ENCODE results near the gene VRK2. TPM values are rescaled to one million over a fixed set of nuclear protein-coding genes. Genes with fewer than 3 reads are reported as not detected.
"Not testable (repeated sequence)": the region's sequence is repeated elsewhere in the genome, so short reads cannot be mapped to it uniquely, and the experiment has no call there.

The VRK2 gene
- total RNA-seq, 1 experiment from 2014 or later, result 27.6 TPM

DNA sequence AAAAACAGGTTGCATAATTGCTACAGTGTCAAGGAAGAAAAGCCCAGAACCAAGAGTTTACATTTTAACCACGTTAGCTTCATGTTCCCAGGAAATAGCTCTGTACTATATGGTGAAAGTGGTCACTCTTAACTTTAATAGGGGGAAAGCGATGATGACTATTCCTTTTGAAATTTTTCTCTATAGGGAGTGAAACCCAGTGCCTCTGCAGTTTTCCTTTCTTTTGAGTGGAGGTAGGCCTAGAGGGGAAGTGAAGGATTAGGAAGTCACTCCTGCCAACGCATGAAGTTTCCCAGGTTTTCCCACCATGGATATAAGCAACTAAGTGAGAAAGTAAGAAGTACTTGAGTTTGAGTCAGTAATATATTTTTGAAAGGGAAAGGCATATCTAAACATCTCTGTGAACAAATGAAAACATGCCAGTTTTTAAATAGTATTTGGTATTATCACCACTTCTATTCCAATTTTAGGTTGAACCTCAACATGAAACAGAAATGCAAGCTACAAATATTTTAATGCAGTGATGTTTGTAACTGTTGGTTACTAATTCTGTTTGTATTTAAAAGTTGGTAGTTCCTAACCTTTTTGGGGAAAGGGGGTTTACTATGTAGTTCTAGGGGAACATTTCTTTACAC lies 91.9 kb downstream of the VRK2 start:
- no peak overlapping the region for H3K9ac ChIP-seq (ENCODE audit: low read length)
- CTCF ChIA-PET, result no interaction called here
- BruUV-seq (replicated peaks), result no TSS peak
- no peak overlapping the region for H2AFZ ChIP-seq (ENCODE audit: low read length)
- TF ChIP-seq, protein P1, sequence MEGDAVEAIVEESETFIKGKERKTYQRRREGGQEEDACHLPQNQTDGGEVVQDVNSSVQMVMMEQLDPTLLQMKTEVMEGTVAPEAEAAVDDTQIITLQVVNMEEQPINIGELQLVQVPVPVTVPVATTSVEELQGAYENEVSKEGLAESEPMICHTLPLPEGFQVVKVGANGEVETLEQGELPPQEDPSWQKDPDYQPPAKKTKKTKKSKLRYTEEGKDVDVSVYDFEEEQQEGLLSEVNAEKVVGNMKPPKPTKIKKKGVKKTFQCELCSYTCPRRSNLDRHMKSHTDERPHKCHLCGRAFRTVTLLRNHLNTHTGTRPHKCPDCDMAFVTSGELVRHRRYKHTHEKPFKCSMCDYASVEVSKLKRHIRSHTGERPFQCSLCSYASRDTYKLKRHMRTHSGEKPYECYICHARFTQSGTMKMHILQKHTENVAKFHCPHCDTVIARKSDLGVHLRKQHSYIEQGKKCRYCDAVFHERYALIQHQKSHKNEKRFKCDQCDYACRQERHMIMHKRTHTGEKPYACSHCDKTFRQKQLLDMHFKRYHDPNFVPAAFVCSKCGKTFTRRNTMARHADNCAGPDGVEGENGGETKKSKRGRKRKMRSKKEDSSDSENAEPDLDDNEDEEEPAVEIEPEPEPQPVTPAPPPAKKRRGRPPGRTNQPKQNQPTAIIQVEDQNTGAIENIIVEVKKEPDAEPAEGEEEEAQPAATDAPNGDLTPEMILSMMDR (conservative IDR thresholded peaks at IDR 0.05; ENCODE audit: low read depth, low read length), result no peak
- no peak for TF ChIP-seq EZH2phosphoT487 (IDR thresholded peaks at IDR 0.05; ENCODE audit: borderline replicate concordance, low read length)
- TF ChIP-seq EZH2 (IDR thresholded peaks at IDR 0.05; ENCODE audit: low read length, unreplicated experiment), result no peak
- intact Hi-C loops (cut with micrococcal nuclease), result loop anchor here (10.0 kb wide), 1 partner anchor 196 kb away; no protein-coding TSS in a partner anchor
- H3K9me3 ChIP-seq (ENCODE audit: low read length), result no peaks in the 10 kb centered on the region
- H3K79me2 ChIP-seq (ENCODE audit: low read length), result no peaks in the 10 kb centered on the region
- H3F3A ChIP-seq (ENCODE audit: low read length, unreplicated experiment), result no peaks in the 10 kb centered on the region
- no peak overlapping the region for H3K4me3 ChIP-seq (ENCODE audit: low read length)
- no peaks in the 10 kb centered on the region for H3K36me3 ChIP-seq (ENCODE audit: low read depth, low read length)
- H3K27me3 ChIP-seq (ENCODE audit: low read length), result no peaks in the 10 kb centered on the region
- DNase-seq (no peak), ATAC-seq (no peak)
- no peaks in the 10 kb centered on the region for H3K9me2 ChIP-seq (replicated peaks; ENCODE audit: low read length)
- H3K27ac ChIP-seq (ENCODE audit: low read length), result no peak overlapping the region
- H3K4me2 ChIP-seq (ENCODE audit: low read length), result no peak overlapping the region
- peaks cover 8% of the 10 kb centered on the region; the same call in 1 of the 2 replicates for H3K4me1 ChIP-seq (ENCODE audit: insufficient read depth, low read length)
- H4K20me1 ChIP-seq (ENCODE audit: low read length), result no peaks in the 10 kb centered on the region
- POLR2A ChIA-PET (ENCODE audit: unreplicated experiment), result no interaction called here

DNA sequence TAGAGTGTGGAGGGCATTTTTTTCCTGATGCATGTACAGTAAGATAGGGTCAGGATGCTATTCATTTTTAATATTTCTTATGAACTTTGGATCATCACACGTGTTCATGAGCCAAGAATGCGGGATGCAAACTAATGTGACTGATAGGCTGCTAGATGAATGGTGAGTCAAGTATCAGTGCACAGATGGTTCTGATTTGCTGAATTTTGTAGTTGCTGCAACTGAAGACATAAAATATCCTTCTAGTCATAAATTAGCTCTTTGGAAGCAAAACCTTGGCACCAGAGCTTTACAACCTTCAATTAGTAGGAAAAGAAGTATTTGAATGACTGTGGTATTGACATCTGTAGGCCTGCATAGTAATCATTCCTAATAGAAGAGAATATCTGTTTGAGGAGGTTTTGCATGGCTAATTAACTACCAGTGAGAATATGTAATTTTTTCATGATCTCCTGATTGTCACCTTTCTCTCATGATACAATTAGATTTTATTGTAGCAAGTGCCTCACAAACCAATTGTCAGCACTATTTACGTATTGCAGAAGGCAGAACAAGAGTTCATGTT lies 94.0 kb downstream of the VRK2 start:
- Histone ChIP-seq H3K4me1 (ENCODE audit: insufficient read depth, low read length) (peaks cover 5% of the 10 kb centered on the region; the same call in 1 of the 2 replicates), H3K9me2 (replicated peaks; ENCODE audit: low read length) (no peaks in the 10 kb centered on the region), H3K79me2 (ENCODE audit: low read length) (no peaks in the 10 kb centered on the region), H3K9me3 (ENCODE audit: low read length) (no peaks in the 10 kb centered on the region), H3F3A (ENCODE audit: low read length, unreplicated experiment) (no peaks in the 10 kb centered on the region), H3K4me3 (ENCODE audit: low read length) (no peak overlapping the region), H3K36me3 (ENCODE audit: low read depth, low read length) (no peaks in the 10 kb centered on the region), H3K9ac (ENCODE audit: low read length) (no peak overlapping the region), H3K27ac (ENCODE audit: low read length) (no peak overlapping the region), H3K4me2 (ENCODE audit: low read length) (no peak overlapping the region), H4K20me1 (ENCODE audit: low read length) (no peaks in the 10 kb centered on the region), H2AFZ (ENCODE audit: low read length) (no peak overlapping the region), H3K27me3 (ENCODE audit: low read length) (no peaks in the 10 kb centered on the region)
- no peak for ATAC-seq
- no TSS peak for BruUV-seq (replicated peaks)
- CTCF ChIA-PET, result no interaction called here
- POLR2A ChIA-PET (ENCODE audit: unreplicated experiment), result no interaction called here
- TF ChIP-seq EZH2phosphoT487 (IDR thresholded peaks at IDR 0.05; ENCODE audit: borderline replicate concordance, low read length), result no peak
- TF ChIP-seq, protein P1 (conservative IDR thresholded peaks at IDR 0.05; ENCODE audit: low read depth, low read length), result no peak
- no peak for TF ChIP-seq EZH2 (IDR thresholded peaks at IDR 0.05; ENCODE audit: low read length, unreplicated experiment)
- intact Hi-C loops (cut with micrococcal nuclease), result no loop called here
- no peak for DNase-seq

DNA sequence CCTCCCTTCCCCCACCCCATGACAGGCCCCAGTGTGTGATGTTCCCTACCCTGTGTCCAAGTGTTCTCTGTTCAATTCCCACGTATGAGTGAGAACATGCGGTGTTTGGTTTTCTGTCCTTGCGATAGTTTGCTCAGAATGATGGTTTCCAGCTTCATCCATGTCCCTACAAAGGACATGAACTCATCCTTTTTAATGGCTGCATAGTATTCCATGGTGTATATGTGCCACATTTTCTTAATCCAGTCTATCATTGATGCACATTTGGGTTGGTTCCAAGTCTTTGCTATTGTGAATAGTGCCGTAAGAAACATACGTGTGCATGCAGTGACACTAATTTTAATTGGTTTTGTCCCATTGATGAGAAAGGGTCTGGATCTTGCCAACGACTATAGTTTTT lies 99.2 kb downstream of the VRK2 start:
- intact Hi-C loops (cut with micrococcal nuclease), result not testable (repeated sequence)

More for the DNA sequence above, 99.2 kb downstream of the VRK2 start:
- BruUV-seq (replicated peaks); DNase-seq; H3K4me3 ChIP-seq (ENCODE audit: low read length); H3K9me2 ChIP-seq (replicated peaks; ENCODE audit: low read length); H3K27ac ChIP-seq (ENCODE audit: low read length); H3F3A ChIP-seq (ENCODE audit: low read length, unreplicated experiment); CTCF ChIA-PET; H4K20me1 ChIP-seq (ENCODE audit: low read length); POLR2A ChIA-PET (ENCODE audit: unreplicated experiment); ATAC-seq; H3K9me3 ChIP-seq (ENCODE audit: low read length); H3K36me3 ChIP-seq (ENCODE audit: low read depth, low read length); H3K4me2 ChIP-seq (ENCODE audit: low read length); H3K9ac ChIP-seq (ENCODE audit: low read length); H3K79me2 ChIP-seq (ENCODE audit: low read length); H3K27me3 ChIP-seq (ENCODE audit: low read length); H2AFZ ChIP-seq (ENCODE audit: low read length): not testable (repeated sequence)
- H3K4me1 ChIP-seq (ENCODE audit: insufficient read depth, low read length), result peaks cover 12% of the 10 kb centered on the region
